ENCODE data around the gene CYP1B1. TPM values are rescaled to one million over a fixed set of nuclear protein-coding genes. Genes with fewer than 3 reads are reported as not detected.

CYP1B1 gene
- total RNA-seq, 3 donors from 2014 or later: 1.6 to 15.0 (median 13.8) TPM

- H3K36me3 ChIP-seq (ENCODE audit: low read depth): no peaks in the 10 kb centered on the region
- no peaks in the 10 kb centered on the region for H3K4me1 ChIP-seq (ENCODE audit: low read depth)
- DNase-seq (no peak), ATAC-seq (no peak)
- intact Hi-C loops (cut with DNase I, micrococcal nuclease): no loop called here
- no peaks in the 10 kb centered on the region for H3K9me3 ChIP-seq
- H3K4me3 ChIP-seq: no peak overlapping the region
- TF ChIP-seq CTCF (IDR thresholded peaks at IDR 0.05): no peak
Measured at GRCh38 chr2:38066421-38067115, 9.4 kb downstream of the CYP1B1 start.

- H3K4me1 ChIP-seq (ENCODE audit: low read depth): no peaks in the 10 kb centered on the region
- no peak for DNase-seq
- no peak for TF ChIP-seq CTCF (IDR thresholded peaks at IDR 0.05)
Measured at GRCh38 chr2:38065502-38066135, 10.3 kb downstream of the CYP1B1 start.

GRCh38 chr2:38064801-38065501, 11.0 kb downstream of the CYP1B1 start:
- Histone ChIP-seq H3K36me3 (ENCODE audit: low read depth) (no peaks in the 10 kb centered on the region), H3K9me3 (no peaks in the 10 kb centered on the region), H3K4me3 (no peak overlapping the region), H3K4me1 (ENCODE audit: low read depth) (no peaks in the 10 kb centered on the region)
- TF ChIP-seq CTCF (IDR thresholded peaks at IDR 0.05): no peak
- intact Hi-C loops (cut with DNase I, micrococcal nuclease): no loop called here
- ATAC-seq: no peak
- DNase-seq: no peak

More at GRCh38 chr2:38065502-38066135, 10.3 kb downstream of the CYP1B1 start:
- no peaks in the 10 kb centered on the region for H3K9me3 ChIP-seq
- ATAC-seq: no peak
- no peaks in the 10 kb centered on the region for H3K36me3 ChIP-seq (ENCODE audit: low read depth)
- intact Hi-C loops (cut with DNase I, micrococcal nuclease): no loop called here
- H3K4me3 ChIP-seq: no peak overlapping the region

GRCh38 chr2:38060236-38061018, 15.5 kb downstream of the CYP1B1 start:
- intact Hi-C loops (cut with DNase I, micrococcal nuclease): no loop called here
- TF ChIP-seq CTCF (IDR thresholded peaks at IDR 0.05): no peak
- Histone ChIP-seq H3K4me1 (ENCODE audit: low read depth) (no peaks in the 10 kb centered on the region), H3K36me3 (ENCODE audit: low read depth) (no peaks in the 10 kb centered on the region), H3K4me3 (no peak overlapping the region), H3K9me3 (no peaks in the 10 kb centered on the region)
- ATAC-seq: no peak
- DNase-seq: no peak

GRCh38 chr2:38057651-38058410, 18.1 kb downstream of the CYP1B1 start:
- ATAC-seq (no peak), DNase-seq (no peak)
- intact Hi-C loops (cut with DNase I, micrococcal nuclease): no loop called here
- H3K4me3 ChIP-seq: no peak overlapping the region
- H3K9me3 ChIP-seq: no peaks in the 10 kb centered on the region
- H3K36me3 ChIP-seq (ENCODE audit: low read depth): no peaks in the 10 kb centered on the region
- TF ChIP-seq CTCF (IDR thresholded peaks at IDR 0.05): no peak
- H3K4me1 ChIP-seq (ENCODE audit: low read depth): no peaks in the 10 kb centered on the region
